H1 (cell line): ENCODE results near the gene MAGEB2. TPM values are rescaled to one million over a fixed set of nuclear protein-coding genes. Genes with fewer than 3 reads are reported as not detected.

Experiments used
- CTCF ChIA-PET: fragments of 300-600 bp; sonication (Branson Sonifier 250); formaldehyde crosslinking; loops from one replicate; lab custom pipeline; 2021; ENCODE audit not compliant: partially characterized antibody; lab: Charles Lee
- POLR2A ChIA-PET: fragments of 300-600 bp; sonication (Branson Sonifier 250); formaldehyde crosslinking; loops from one replicate; lab custom pipeline; 2021; ENCODE audit warnings: inconsistent platforms; ENCODE audit not compliant: partially characterized antibody; lab: Charles Lee
- DNase-seq, 2 experiments: peaks; one replicate each; pipeline versions ENCODE4 v3.0.0 to v3.0.0-alpha.2; 2010 to 2022; ENCODE audit warnings: low spot score in 2 of 2, low read depth in 1 of 2, mixed read lengths in 1 of 2
- FAIRE-seq: peaks from 2 replicates; lab custom pipeline; 2011; peaks lifted over from hg19 to GRCh38; lab: Jason Lieb, UNC
- H2AFZ ChIP-seq: 2 replicates; pipeline ENCODE4 v1.8.1; 2012; ENCODE audit warnings: low read length, inconsistent platforms
- H2AK5ac ChIP-seq: 2 replicates; pipeline ENCODE4 v1.6.1; 2013; ENCODE audit warnings: low read depth, low read length
- H2BK120ac ChIP-seq: replicated peaks from 2 replicates; pipeline ENCODE3; 2013; ENCODE audit warnings: low read depth, low read length, inconsistent platforms
- H2BK12ac ChIP-seq: 2 replicates; pipeline ENCODE4 v1.6.1; 2013; ENCODE audit warnings: low read depth, low read length
- H2BK15ac ChIP-seq: 2 replicates; pipeline ENCODE4 v1.6.1; 2013; ENCODE audit warnings: low read length
- H2BK20ac ChIP-seq: 2 replicates; pipeline ENCODE4 v1.6.1; 2013; ENCODE audit warnings: low read length
- H2BK5ac ChIP-seq: 2 replicates; pipeline ENCODE4 v1.6.1; 2013; ENCODE audit warnings: low read depth, low read length
- H3K14ac ChIP-seq: 2 replicates; pipeline ENCODE4 v1.6.1; 2013; ENCODE audit warnings: inconsistent platforms; ENCODE audit not compliant: insufficient read length
- H3K18ac ChIP-seq: 2 replicates; pipeline ENCODE4 v1.6.1; 2013; ENCODE audit warnings: low read length; ENCODE audit errors: extremely low read depth
- H3K23ac ChIP-seq: 2 replicates; pipeline ENCODE4 v1.6.1; 2013; ENCODE audit warnings: inconsistent platforms; ENCODE audit not compliant: insufficient read length
- H3K23me2 ChIP-seq: 2 replicates; pipeline ENCODE4 v1.6.1; 2013; ENCODE audit warnings: low read depth, low read length
- H3K27ac ChIP-seq: 2 replicates; pipeline ENCODE4 v1.6.1; 2011; ENCODE audit warnings: low read depth, low read length, inconsistent platforms
- H3K27me3 ChIP-seq, 4 experiments: replicated peaks in 1 of 4; 1 replicate in 1 of 4; 2 replicates in 3 of 4; pipeline versions ENCODE4 v1.6.1 to v1.8.1; 2011 to 2013; ENCODE audit warnings: low read length in 3 of 4, mild to moderate bottlenecking in 3 of 4, inconsistent platforms in 2 of 4, mixed read lengths in 2 of 4, moderate library complexity in 1 of 4; ENCODE audit not compliant: control insufficient read depth in 3 of 4, insufficient read depth in 3 of 4; ENCODE audit errors: extremely low read depth in 1 of 4
- H3K36me3 ChIP-seq, 4 experiments: 2 replicates each; pipeline versions ENCODE4 v1.6.1 to v1.8.1; 2011 to 2013; ENCODE audit warnings: mild to moderate bottlenecking in 4 of 4, low read length in 3 of 4, moderate library complexity in 2 of 4, control low read depth in 1 of 4, inconsistent platforms in 1 of 4; ENCODE audit not compliant: insufficient read depth in 4 of 4, control insufficient read depth in 2 of 4
- H3K4ac ChIP-seq: replicated peaks from 2 replicates; pipeline ENCODE3; 2013; ENCODE audit warnings: low read length, low read depth, mixed read lengths, inconsistent platforms; ENCODE audit not compliant: insufficient read length
- H3K4me1 ChIP-seq, 4 experiments: replicated peaks in 1 of 4; 1 replicate in 1 of 4; 2 replicates in 3 of 4; pipeline versions ENCODE4 v1.6.1 to v1.8.1; 2011 to 2013; ENCODE audit warnings: low read length in 3 of 4, inconsistent platforms in 2 of 4, mixed read lengths in 1 of 4; ENCODE audit not compliant: insufficient read depth in 4 of 4, control insufficient read depth in 3 of 4
- H3K4me2 ChIP-seq, 2 experiments: 2 replicates each; pipeline versions ENCODE4 v1.6.1 to v1.8.1; 2011 to 2013; ENCODE audit warnings: low read depth in 2 of 2, low read length in 2 of 2, control low read depth in 1 of 2, inconsistent platforms in 1 of 2, mild to moderate bottlenecking in 1 of 2; ENCODE audit not compliant: insufficient read depth in 1 of 2
- H3K4me3 ChIP-seq, 4 experiments: fragments of 200-600, 300-600 bp in 1 of 4; sonication (generic), shearing (Covaris generic), sonication (Bioruptor Twin) in 1 of 4; 2 replicates each; pipeline versions ENCODE4 v1.5.1 to v1.8.1; 2011 to 2016; ENCODE audit warnings: low read length in 4 of 4, low read depth in 3 of 4, control low read depth in 2 of 4, inconsistent platforms in 2 of 4, mild to moderate bottlenecking in 2 of 4, mixed read lengths in 1 of 4, moderate library complexity in 1 of 4; ENCODE audit not compliant: insufficient read depth in 2 of 4; ENCODE audit errors: extremely low read depth in 1 of 4
- H3K56ac ChIP-seq: replicated peaks from 2 replicates; pipeline ENCODE3; 2013; ENCODE audit warnings: low read depth, mild to moderate bottlenecking, mixed read lengths, low read length, inconsistent platforms; ENCODE audit not compliant: insufficient read length
- H3K79me1 ChIP-seq: 2 replicates; pipeline ENCODE4 v1.6.1; 2013; ENCODE audit warnings: low read depth, low read length, control low read depth
- H3K79me2 ChIP-seq, 2 experiments: 2 replicates each; pipeline versions ENCODE4 v1.6.1 to v1.8.1; 2012 to 2013; ENCODE audit warnings: low read length in 2 of 2, mild to moderate bottlenecking in 2 of 2, inconsistent platforms in 1 of 2; ENCODE audit not compliant: insufficient read depth in 2 of 2, control insufficient read depth in 1 of 2
- H3K9ac ChIP-seq, 4 experiments: replicated peaks in 1 of 4; 1 replicate in 1 of 4; 2 replicates in 3 of 4; pipeline versions ENCODE4 v1.6.1 to v1.8.1; 2011 to 2013; ENCODE audit warnings: low read depth in 3 of 4, low read length in 3 of 4, control low read depth in 2 of 4, mild to moderate bottlenecking in 2 of 4, moderate library complexity in 2 of 4, inconsistent platforms in 1 of 4; ENCODE audit errors: extremely low read depth in 1 of 4
- H3K9me3 ChIP-seq, 2 experiments: 2 replicates each; pipeline versions ENCODE4 v1.6.1 to v1.8.1; 2012 to 2013; ENCODE audit warnings: mild to moderate bottlenecking in 2 of 2, moderate library complexity in 2 of 2, control low read depth in 1 of 2, inconsistent platforms in 1 of 2, low read depth in 1 of 2, low read length in 1 of 2, mixed read lengths in 1 of 2; ENCODE audit not compliant: insufficient read depth in 2 of 2
- H4K20me1 ChIP-seq, 2 experiments: replicated peaks in 1 of 2; 2 replicates each; pipeline versions ENCODE3 to v1.8.1; 2011 to 2013; ENCODE audit warnings: inconsistent platforms in 2 of 2, low read length in 2 of 2, mild to moderate bottlenecking in 1 of 2; ENCODE audit not compliant: insufficient read depth in 2 of 2, control insufficient read depth in 1 of 2
- H4K5ac ChIP-seq: 2 replicates; pipeline ENCODE4 v1.6.1; 2013; ENCODE audit warnings: low read length, low read depth, mixed read lengths, inconsistent platforms; ENCODE audit not compliant: insufficient read length
- H4K8ac ChIP-seq: 2 replicates; pipeline ENCODE4 v1.8.0; 2013; ENCODE audit warnings: mild to moderate bottlenecking, moderate library complexity, low read length, inconsistent platforms; ENCODE audit not compliant: insufficient read depth; ENCODE audit errors: extremely low read depth
- H4K91ac ChIP-seq: replicated peaks from 2 replicates; pipeline ENCODE3; 2013; ENCODE audit warnings: low read length, mixed read lengths, inconsistent platforms; ENCODE audit not compliant: insufficient read length
- EGR1 ChIP-seq: IDR thresholded peaks from 2 replicates; pipeline ENCODE4 v1.6.1; 2011; ENCODE audit warnings: low read depth, low read length, borderline replicate concordance
- TBP ChIP-seq: IDR thresholded peaks from 2 replicates; pipeline ENCODE4 v1.6.1; 2011; ENCODE audit warnings: low read depth, low read length, improper control_type of control experiment
- WGBS, 2 experiments: shearing (Covaris generic) in 1 of 2; methylation state at CpG; one replicate each; pipeline versions ENCODE4 v1.1.6 to v1.1.7; 2013 to 2015; ENCODE audit warnings: low lambda C conversion rate in 2 of 2, mixed read lengths in 2 of 2, inconsistent platforms in 1 of 2, low coverage in 1 of 2, missing lambda C conversion rate in 1 of 2; ENCODE audit not compliant: insufficient replicate concordance in 2 of 2, insufficient coverage in 1 of 2, insufficient read length in 1 of 2; ENCODE audit errors: extremely low coverage in 1 of 2, missing lambda C conversion rate in 1 of 2; 5-methylcytosine and 5-hydroxymethylcytosine counted together
- polyA plus RNA-seq, 7 experiments: library from polyadenylated mRNA; depleted of rRNA in 3 of 7; stranded (reverse) in 5 of 7; unstranded in 2 of 7; fragments of >200 nt in 5 of 7; fragments of 200-250 nt in 2 of 7; gene quantifications; 1 replicate in 5 of 7; 2 replicates in 1 of 7; 4 replicates in 1 of 7; pipeline versions ENCODE4 v1.2.1 to v1.2.3, GENCODE V29; 2011 to 2013; ENCODE audit warnings: missing spikeins in 2 of 7, mixed read lengths in 2 of 7
- total RNA-seq: library from RNA; stranded (reverse); fragmentation: NEBNext Ultra II Directional; extraction: Animal tissue kit (Norgen Biotek cat#: 25700); gene quantifications from 2 replicates; pipeline ENCODE4 v1.2.1, GENCODE V29; 2021

Gene MAGEB2
- total and polyA plus RNA-seq, 2 of the 8 experiments (the other 6 are each of a cell fraction or from before 2014, with no cell fraction given): not detected

- H3K18ac ChIP-seq: no peak overlapping the region
- no peaks in the 10 kb centered on the region for H3K36me3 ChIP-seq
- H3K27ac ChIP-seq: no peak overlapping the region
- no peaks in the 10 kb centered on the region for H4K20me1 ChIP-seq
- no peak overlapping the region for H3K4me2 ChIP-seq
- H3K4me1 ChIP-seq: no peaks in the 10 kb centered on the region
- ChIA-PET POLR2A (no interaction called here), CTCF (interaction anchor here (0.6 kb wide), 1 partner anchor 28 kb away, joined by 3 read pairs; no protein-coding TSS in a partner anchor)
- no peak overlapping the region for H3K4me3 ChIP-seq
- H2AK5ac ChIP-seq: no peak overlapping the region
- H2BK15ac ChIP-seq: no peak overlapping the region
- no peak overlapping the region for H2BK20ac ChIP-seq
- no peak overlapping the region for H3K4ac ChIP-seq
- no peak overlapping the region for H4K91ac ChIP-seq
- TF ChIP-seq EGR1 (no peak), TBP (no peak)
- FAIRE-seq (no peak), DNase-seq (no peak)
- H4K5ac ChIP-seq: no peak overlapping the region
- no peak overlapping the region for H2BK5ac ChIP-seq
- H3K56ac ChIP-seq: no peak overlapping the region
- H3K79me1 ChIP-seq: no peaks in the 10 kb centered on the region
- no peak overlapping the region for H4K8ac ChIP-seq
- no peak overlapping the region for H2BK120ac ChIP-seq
- H2AFZ ChIP-seq: no peak overlapping the region
- H3K9ac ChIP-seq: no peak overlapping the region
- H3K23ac ChIP-seq: no peak overlapping the region
- H2BK12ac ChIP-seq: no peak overlapping the region
- H3K79me2 ChIP-seq: no peaks in the 10 kb centered on the region
- 88% methylated on average over 3 of the region's 3 CpGs; no CpG with 5 or more reads in 1 of the 2 experiments for WGBS, 2 experiments
- no peak overlapping the region for H3K14ac ChIP-seq
- H3K23me2 ChIP-seq: no peaks in the 10 kb centered on the region
- H3K27me3 ChIP-seq: no peaks in the 10 kb centered on the region
- no peaks in the 10 kb centered on the region for H3K9me3 ChIP-seq
Observed at GRCh38 chrX:30183554-30183953, 31.8 kb upstream of the MAGEB2 start.
